ENCODE data around the gene FBXL19.

DNA sequence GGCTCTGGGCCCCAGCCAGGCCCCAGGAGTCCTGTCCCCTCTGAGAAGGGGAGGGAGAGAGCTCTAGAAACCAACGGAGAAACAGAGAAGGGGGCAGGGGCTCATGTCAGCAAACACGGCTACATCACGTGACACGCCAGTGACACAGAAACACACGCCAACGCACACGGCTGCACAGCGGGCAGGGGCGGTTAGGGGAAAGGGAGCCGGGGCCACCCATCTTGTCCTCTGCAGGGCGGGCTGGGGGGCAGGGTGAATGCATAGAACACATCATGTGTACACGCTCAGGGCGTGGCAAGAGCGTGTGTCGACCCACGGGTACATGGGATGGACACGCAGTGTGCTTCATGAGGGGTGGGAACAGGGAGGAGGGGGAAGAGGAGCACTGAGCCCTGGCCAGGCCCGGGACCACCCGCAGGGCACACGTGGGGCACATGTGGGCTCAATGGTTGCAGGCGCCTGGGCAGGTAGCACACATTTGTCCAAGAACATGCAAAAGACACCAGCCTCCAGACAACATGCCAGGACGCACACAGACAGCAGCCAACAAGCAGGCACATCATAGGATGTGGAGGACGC, 66.2 kb downstream of the FBXL19 start:
- TF ChIP-seq CTCF (optimal IDR thresholded peaks at IDR 0.05 in 1 of 3, IDR thresholded peaks at IDR 0.05 in 1 of 3, conservative IDR thresholded peaks at IDR 0.05 in 1 of 3; ENCODE audit: extremely low read depth in 1 of 3, insufficient read depth in 2 of 3, low read length in 3 of 3), result no peak
- TF ChIP-seq EZH2 (IDR thresholded peaks at IDR 0.05; ENCODE audit: low read length), result no peak
